GM23338 (cell line): ENCODE measurements around the gene AKIP1. TPM values are rescaled to one million over a fixed set of nuclear protein-coding genes. Genes with fewer than 3 reads are reported as not detected.

ENCODE experiments used
- ATAC-seq: fragments of 200-7000 bp; cut with Tn5 transposase; 3 replicates; pipeline ENCODE4 v1.9.1; 2020
- DNase-seq: peaks from one replicate; pipeline ENCODE4 v3.0.0-alpha.2; 2015; ENCODE audit warnings: low spot score
- H2AFZ ChIP-seq: fragments of 200-600 bp; sonication (generic); 2 replicates; pipeline ENCODE4 v1.8.0; 2016; ENCODE audit warnings: antibody characterized with exemption, mild to moderate bottlenecking, moderate library complexity
- H3F3A ChIP-seq: fragments of 200-600 bp; sonication (generic); replicated peaks from 2 replicates; pipeline ENCODE4 v1.8.0; 2017; ENCODE audit warnings: antibody characterized with exemption, mixed run types, low read depth
- H3K27ac ChIP-seq: fragments of 200-600 bp; sonication (generic); 2 replicates; pipeline ENCODE4 v1.6.1; 2016; ENCODE audit warnings: low read depth
- H3K27me3 ChIP-seq: fragments of 200-600 bp; sonication (generic); 2 replicates; pipeline ENCODE4 v1.8.0; 2016; ENCODE audit warnings: mild to moderate bottlenecking, mixed run types, moderate library complexity; ENCODE audit not compliant: insufficient read depth
- H3K36me3 ChIP-seq: fragments of 200-600 bp; sonication (generic); 2 replicates; pipeline ENCODE4 v1.8.0; 2016; ENCODE audit warnings: mild to moderate bottlenecking; ENCODE audit not compliant: insufficient read depth
- H3K4me1 ChIP-seq: fragments of 200-600 bp; sonication (generic); 2 replicates; pipeline ENCODE4 v1.8.0; 2016; ENCODE audit warnings: mild to moderate bottlenecking, moderate library complexity; ENCODE audit not compliant: insufficient read depth
- H3K4me2 ChIP-seq: fragments of 200-600 bp; sonication (generic); 2 replicates; pipeline ENCODE4 v1.7.1; 2017; ENCODE audit warnings: mixed run types
- H3K4me3 ChIP-seq: fragments of 200-600 bp; sonication (generic); 2 replicates; pipeline ENCODE4 v1.6.1; 2016; ENCODE audit warnings: mixed run types
- H3K79me2 ChIP-seq: fragments of 200-600 bp; sonication (generic); replicated peaks from 2 replicates; pipeline ENCODE4 v1.8.0; 2017; ENCODE audit warnings: mild to moderate bottlenecking; ENCODE audit not compliant: insufficient read depth
- H3K9me2 ChIP-seq: fragments of 200-600 bp; sonication (generic); 2 replicates; pipeline ENCODE4 v1.8.0; 2017; ENCODE audit not compliant: insufficient read depth
- H4K20me1 ChIP-seq: fragments of 200-600 bp; sonication (generic); replicated peaks from 2 replicates; pipeline ENCODE4 v1.8.0; 2017; ENCODE audit warnings: mild to moderate bottlenecking; ENCODE audit not compliant: insufficient read depth
- H3K27ac Mint-ChIP-seq: 2 replicates; pipeline ENCODE4 v1.8.0; 2020; ENCODE audit warnings: inconsistent platforms, mild to moderate bottlenecking, moderate library complexity, mixed read lengths
- H3K27me3 Mint-ChIP-seq: 3 replicates; pipeline ENCODE4 v1.8.0; 2022; ENCODE audit warnings: low read depth, mild to moderate bottlenecking, moderate library complexity, mixed read lengths, inconsistent platforms; ENCODE audit not compliant: insufficient read depth, poor library complexity
- H3K36me3 Mint-ChIP-seq: 3 replicates; pipeline ENCODE4 v1.8.0; 2021; ENCODE audit warnings: low read depth, mild to moderate bottlenecking, inconsistent platforms, moderate library complexity, mixed read lengths
- H3K4me1 Mint-ChIP-seq: 3 replicates; pipeline ENCODE4 v1.8.0; 2020; ENCODE audit warnings: mild to moderate bottlenecking, inconsistent platforms, mixed read lengths
- H3K4me3 Mint-ChIP-seq: 3 replicates; pipeline ENCODE4 v1.8.0; 2021; ENCODE audit warnings: moderate library complexity, mild to moderate bottlenecking, inconsistent platforms, mixed read lengths
- H3K9me3 Mint-ChIP-seq: 3 replicates; pipeline ENCODE4 v1.8.0; 2020; ENCODE audit warnings: moderate library complexity, mild to moderate bottlenecking, inconsistent platforms, mixed read lengths
- CREB1 ChIP-seq: fragments of 250-450 bp; sonication (Bioruptor Pico); IDR thresholded peaks from 2 replicates; pipeline ENCODE4 v1.5.0; 2020; ENCODE audit warnings: low read depth, mild to moderate bottlenecking, moderate library complexity
- CTCF ChIP-seq, 2 experiments: fragments of 200-600 bp in 1 of 2; sonication (generic) in 1 of 2; conservative IDR thresholded peaks; 2 replicates each; pipeline versions ENCODE4 v1.5.1 to v1.6.1; 2016 to 2017; ENCODE audit warnings: antibody characterized with exemption in 2 of 2, low read depth in 2 of 2, mild to moderate bottlenecking in 2 of 2, moderate library complexity in 1 of 2
- EZH2phosphoT487 ChIP-seq: fragments of 200-600 bp; sonication (generic); IDR thresholded peaks from one replicate; pipeline ENCODE4 v1.8.1; 2018; ENCODE audit warnings: antibody characterized with exemption; ENCODE audit not compliant: unreplicated experiment
- JUNB ChIP-seq: IDR thresholded peaks from one replicate; pipeline ENCODE4 v1.6.1; 2016; ENCODE audit warnings: antibody characterized with exemption; ENCODE audit not compliant: unreplicated experiment
- POLR2AphosphoS5 ChIP-seq: IDR thresholded peaks from 2 replicates; pipeline ENCODE4 v1.6.1; 2016; ENCODE audit warnings: antibody characterized with exemption, low read depth
- STAT1 ChIP-seq: IDR thresholded peaks from one replicate; pipeline ENCODE4 v1.6.1; 2016; ENCODE audit warnings: antibody characterized with exemption; ENCODE audit not compliant: unreplicated experiment
- ZNF331 ChIP-seq: fragments of 250-450 bp; sonication (Bioruptor Pico); IDR thresholded peaks from 2 replicates; pipeline ENCODE4 v1.5.0; 2020; ENCODE audit warnings: low read depth, mild to moderate bottlenecking, moderate library complexity
- polyA plus RNA-seq: library from polyadenylated mRNA; unstranded; fragments of >200 nt; fragmentation: Nextera tagmentation; extraction: Ambion mirVana; gene quantifications from 2 replicates; pipeline ENCODE4 v1.2.1, GENCODE V29; 2016
- total RNA-seq: library from RNA; depleted of rRNA; stranded (reverse); fragments of >200 nt; shearing (Covaris generic); gene quantifications from 2 replicates; pipeline ENCODE4 v1.2.3, GENCODE V29; 2014
- TF ChIP-seq, protein P1 (sequence below): IDR thresholded peaks from 2 replicates; pipeline ENCODE4 v1.6.1; 2016; ENCODE audit warnings: antibody characterized with exemption

Gene AKIP1
- total and polyA plus RNA-seq, 2 experiments from 2014 or later: 11.1 to 14.0 TPM

DNA sequence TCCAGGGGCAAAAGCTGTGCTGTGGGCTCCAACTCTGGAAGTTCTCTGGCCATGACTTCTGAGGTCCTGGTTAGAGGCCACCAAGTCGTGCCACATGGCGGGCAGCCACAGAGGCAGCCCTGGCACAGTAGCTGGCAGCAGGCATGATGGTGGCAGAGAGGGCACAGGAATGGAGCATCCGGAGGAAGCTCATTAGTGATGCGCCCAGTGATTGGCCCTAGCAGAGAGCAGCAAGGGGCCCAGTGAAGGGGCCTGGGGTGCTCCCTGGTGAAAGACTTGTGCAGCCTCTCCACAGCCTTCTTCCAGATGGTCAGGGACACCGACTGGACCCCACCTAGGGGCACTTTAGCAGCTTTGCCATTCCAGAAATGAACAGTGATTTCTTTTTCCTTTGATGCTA lies 14.7 kb downstream of the AKIP1 start (continued):
- no peak for TF ChIP-seq CTCF (conservative IDR thresholded peaks at IDR 0.05; ENCODE audit: low read depth in 2 of 2)

DNA sequence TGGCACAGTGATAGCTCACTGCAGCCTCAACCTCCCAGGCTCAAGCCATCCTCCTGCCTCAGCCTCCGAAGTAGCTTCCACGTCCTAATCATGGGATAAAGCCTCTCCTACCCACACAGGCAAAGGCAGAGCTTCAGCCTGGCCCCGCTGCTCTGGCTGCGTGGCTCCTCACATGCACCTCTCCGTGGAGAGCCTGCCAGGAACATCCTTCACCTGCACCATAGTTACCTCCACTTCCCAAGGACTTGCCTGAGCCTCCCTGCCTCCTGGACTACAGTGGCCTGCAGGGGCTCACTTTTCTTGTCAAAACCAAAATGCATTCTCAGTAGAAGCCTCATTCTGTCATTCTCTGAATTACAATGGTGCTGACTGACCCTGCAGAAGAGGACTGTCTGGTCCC lies 15.2 kb downstream of the AKIP1 start:
- DNase-seq: no peak
- no peak overlapping the region for H3K4me3 Mint-ChIP-seq
- no peaks in the 10 kb centered on the region for H3K36me3 ChIP-seq
- no peak overlapping the region for H3K27ac Mint-ChIP-seq
- no peaks in the 10 kb centered on the region for H3K9me3 Mint-ChIP-seq
- no peaks in the 10 kb centered on the region for H3K79me2 ChIP-seq
- H3F3A ChIP-seq: no peaks in the 10 kb centered on the region
- H3K4me1 ChIP-seq: no peaks in the 10 kb centered on the region
- H2AFZ ChIP-seq: no peak overlapping the region
- no peaks in the 10 kb centered on the region for H3K9me2 ChIP-seq
- peaks cover 7% of the 10 kb centered on the region; the same call in 2 of the 3 replicates for H3K36me3 Mint-ChIP-seq
- TF ChIP-seq EZH2phosphoT487: no peak
- no peak for TF ChIP-seq POLR2AphosphoS5
- ATAC-seq: no peak
- no peak overlapping the region for H3K4me2 ChIP-seq
- H3K4me1 Mint-ChIP-seq: no peaks in the 10 kb centered on the region
- H3K27ac ChIP-seq: no peak overlapping the region
- no peak overlapping the region for H3K4me3 ChIP-seq
- no peaks in the 10 kb centered on the region for H3K27me3 ChIP-seq
- peaks cover 3% of the 10 kb centered on the region; the same call in 1 of the 2 replicates for H4K20me1 ChIP-seq
- H3K27me3 Mint-ChIP-seq: peaks cover 5% of the 10 kb centered on the region

DNA sequence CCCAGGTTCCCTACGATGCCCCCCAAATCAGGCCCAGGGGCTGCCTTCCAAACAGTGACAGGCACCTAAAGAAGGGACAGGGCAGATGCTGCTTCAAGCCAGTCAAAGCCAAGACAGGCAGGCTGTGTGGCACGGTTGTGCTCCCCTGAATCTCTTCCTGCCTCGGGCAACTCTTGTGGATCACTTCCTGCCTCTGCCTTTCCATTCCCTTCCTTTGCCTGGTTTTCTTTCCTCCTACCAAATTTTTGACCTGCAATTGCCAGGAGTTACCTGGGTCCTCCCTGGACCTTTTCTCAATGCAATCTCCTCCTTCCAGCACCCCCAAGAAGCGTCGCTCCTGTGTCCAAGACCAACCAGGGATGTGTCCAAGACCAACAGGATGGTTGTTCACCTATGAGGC lies 16.2 kb downstream of the AKIP1 start:
- Histone ChIP-seq H3K4me2 (no peak overlapping the region), H3K36me3 (no peaks in the 10 kb centered on the region), H3K27me3 (no peaks in the 10 kb centered on the region), H3K4me3 (no peak overlapping the region), H3K4me1 (no peaks in the 10 kb centered on the region), H3K79me2 (no peaks in the 10 kb centered on the region), H3K27ac (no peak overlapping the region), H4K20me1 (no peaks in the 10 kb centered on the region), H3F3A (no peaks in the 10 kb centered on the region), H3K9me2 (no peaks in the 10 kb centered on the region), H2AFZ (no peak overlapping the region)
- no peaks in the 10 kb centered on the region for H3K9me3 Mint-ChIP-seq
- peaks cover 6% of the 10 kb centered on the region for H3K4me1 Mint-ChIP-seq
- ATAC-seq (no peak), DNase-seq (no peak)
- no peak overlapping the region for H3K4me3 Mint-ChIP-seq
- no peak overlapping the region for H3K27ac Mint-ChIP-seq
- H3K36me3 Mint-ChIP-seq: no peaks in the 10 kb centered on the region
- TF ChIP-seq CREB1 (CRISPR knock-in tag) (no peak), STAT1 (no peak), ZNF331 (CRISPR knock-in tag) (no peak), JUNB (no peak), CTCF (conservative IDR thresholded peaks at IDR 0.05; ENCODE audit: low read depth in 2 of 2) (no peak)
- TF ChIP-seq, protein P1, sequence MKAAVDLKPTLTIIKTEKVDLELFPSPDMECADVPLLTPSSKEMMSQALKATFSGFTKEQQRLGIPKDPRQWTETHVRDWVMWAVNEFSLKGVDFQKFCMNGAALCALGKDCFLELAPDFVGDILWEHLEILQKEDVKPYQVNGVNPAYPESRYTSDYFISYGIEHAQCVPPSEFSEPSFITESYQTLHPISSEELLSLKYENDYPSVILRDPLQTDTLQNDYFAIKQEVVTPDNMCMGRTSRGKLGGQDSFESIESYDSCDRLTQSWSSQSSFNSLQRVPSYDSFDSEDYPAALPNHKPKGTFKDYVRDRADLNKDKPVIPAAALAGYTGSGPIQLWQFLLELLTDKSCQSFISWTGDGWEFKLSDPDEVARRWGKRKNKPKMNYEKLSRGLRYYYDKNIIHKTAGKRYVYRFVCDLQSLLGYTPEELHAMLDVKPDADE: no peak
- H3K27me3 Mint-ChIP-seq: peaks cover 5% of the 10 kb centered on the region
